GM10266 (cell line): ENCODE data around the gene KCNAB1.

Experiments
- DNase-seq: peaks from one replicate; pipeline ENCODE4 v3.0.0; 2012; ENCODE audit errors: extremely low spot score
- TF ChIP-seq, protein P1 (sequence below): IDR thresholded peaks from 2 replicates; pipeline ENCODE4 v1.5.1; 2012; ENCODE audit warnings: mild to moderate bottlenecking, low read depth; ENCODE audit not compliant: control insufficient read depth, insufficient read depth; ENCODE audit errors: missing control alignments

The KCNAB1 gene

DNA sequence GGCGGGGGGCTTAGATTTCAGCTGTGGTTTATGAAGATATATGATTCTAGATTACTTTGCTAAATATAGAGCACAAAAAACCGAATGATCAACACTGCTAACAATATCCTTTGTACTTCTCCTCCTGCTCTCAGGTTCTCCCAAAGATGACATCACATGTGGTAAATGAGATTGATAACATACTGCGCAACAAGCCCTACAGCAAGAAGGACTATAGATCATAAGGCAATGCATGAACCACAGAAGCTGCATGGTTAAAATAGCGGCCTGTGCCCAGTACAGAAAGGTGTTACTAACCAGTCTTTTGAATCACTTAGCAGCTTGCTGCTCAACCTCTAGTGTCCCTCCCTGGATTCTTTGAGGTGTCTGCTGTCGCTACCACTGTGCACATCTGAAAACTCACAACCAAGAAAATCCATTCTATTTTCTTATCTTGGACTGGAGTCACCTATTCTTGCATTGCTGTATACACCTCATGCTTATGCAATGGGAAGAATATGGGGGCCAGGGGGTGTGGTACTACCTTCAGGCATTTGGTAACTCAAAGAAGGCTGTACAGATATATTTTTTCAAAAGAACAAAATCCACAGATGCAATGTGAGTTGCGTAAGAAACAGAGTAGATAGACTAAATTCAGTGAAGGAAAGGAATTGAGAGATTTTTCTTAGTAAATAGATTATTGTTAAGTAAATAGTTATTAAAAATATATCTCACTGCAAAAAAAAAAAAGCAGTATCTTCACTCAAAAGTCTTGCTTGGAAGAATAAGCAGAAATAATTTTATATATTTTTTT, 416.3 kb downstream of the KCNAB1 start:
- DNase-seq: no peak
- TF ChIP-seq, protein P1, sequence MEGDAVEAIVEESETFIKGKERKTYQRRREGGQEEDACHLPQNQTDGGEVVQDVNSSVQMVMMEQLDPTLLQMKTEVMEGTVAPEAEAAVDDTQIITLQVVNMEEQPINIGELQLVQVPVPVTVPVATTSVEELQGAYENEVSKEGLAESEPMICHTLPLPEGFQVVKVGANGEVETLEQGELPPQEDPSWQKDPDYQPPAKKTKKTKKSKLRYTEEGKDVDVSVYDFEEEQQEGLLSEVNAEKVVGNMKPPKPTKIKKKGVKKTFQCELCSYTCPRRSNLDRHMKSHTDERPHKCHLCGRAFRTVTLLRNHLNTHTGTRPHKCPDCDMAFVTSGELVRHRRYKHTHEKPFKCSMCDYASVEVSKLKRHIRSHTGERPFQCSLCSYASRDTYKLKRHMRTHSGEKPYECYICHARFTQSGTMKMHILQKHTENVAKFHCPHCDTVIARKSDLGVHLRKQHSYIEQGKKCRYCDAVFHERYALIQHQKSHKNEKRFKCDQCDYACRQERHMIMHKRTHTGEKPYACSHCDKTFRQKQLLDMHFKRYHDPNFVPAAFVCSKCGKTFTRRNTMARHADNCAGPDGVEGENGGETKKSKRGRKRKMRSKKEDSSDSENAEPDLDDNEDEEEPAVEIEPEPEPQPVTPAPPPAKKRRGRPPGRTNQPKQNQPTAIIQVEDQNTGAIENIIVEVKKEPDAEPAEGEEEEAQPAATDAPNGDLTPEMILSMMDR: no peak

DNA sequence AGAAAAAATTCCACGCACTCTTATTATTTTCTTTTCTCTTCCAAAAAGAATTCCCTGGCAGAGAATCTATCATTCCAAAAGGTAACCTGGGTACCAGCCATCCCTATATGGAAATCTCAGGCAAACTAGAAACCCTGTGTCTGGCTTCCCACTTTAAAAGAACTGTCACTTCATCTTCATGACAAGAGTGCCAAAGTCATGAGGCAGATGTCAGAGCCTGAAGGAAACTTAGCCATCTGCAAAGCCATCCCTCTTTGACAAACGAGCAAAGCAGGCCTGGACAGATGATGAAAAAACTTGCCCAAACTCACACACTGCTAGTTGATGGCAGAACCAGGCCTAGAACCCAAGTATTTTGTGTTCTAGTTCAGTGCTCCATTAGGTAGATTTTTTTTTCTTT, 418.7 kb downstream of the KCNAB1 start:
- TF ChIP-seq, protein P1: no peak
- DNase-seq: no peak

DNA sequence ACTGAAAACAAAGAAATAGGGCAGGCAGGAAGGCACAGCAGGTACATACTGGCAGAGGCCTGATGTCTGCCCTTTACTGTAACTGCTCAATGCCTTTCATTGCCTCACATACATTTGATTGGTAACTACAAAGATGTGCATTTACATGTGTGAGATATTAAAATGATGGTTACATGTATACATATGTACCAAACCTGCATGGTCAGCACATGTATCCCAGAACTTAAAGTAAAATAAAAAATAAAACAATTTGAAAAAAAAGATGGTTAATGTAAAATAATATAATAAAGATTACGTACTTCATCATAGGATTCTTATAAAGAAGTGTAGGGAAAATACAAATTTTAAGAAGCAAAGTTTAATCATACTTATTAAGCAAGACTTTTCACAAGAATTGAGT, 419.4 kb downstream of the KCNAB1 start:
- no peak for DNase-seq
- TF ChIP-seq, protein P1: no peak

DNA sequence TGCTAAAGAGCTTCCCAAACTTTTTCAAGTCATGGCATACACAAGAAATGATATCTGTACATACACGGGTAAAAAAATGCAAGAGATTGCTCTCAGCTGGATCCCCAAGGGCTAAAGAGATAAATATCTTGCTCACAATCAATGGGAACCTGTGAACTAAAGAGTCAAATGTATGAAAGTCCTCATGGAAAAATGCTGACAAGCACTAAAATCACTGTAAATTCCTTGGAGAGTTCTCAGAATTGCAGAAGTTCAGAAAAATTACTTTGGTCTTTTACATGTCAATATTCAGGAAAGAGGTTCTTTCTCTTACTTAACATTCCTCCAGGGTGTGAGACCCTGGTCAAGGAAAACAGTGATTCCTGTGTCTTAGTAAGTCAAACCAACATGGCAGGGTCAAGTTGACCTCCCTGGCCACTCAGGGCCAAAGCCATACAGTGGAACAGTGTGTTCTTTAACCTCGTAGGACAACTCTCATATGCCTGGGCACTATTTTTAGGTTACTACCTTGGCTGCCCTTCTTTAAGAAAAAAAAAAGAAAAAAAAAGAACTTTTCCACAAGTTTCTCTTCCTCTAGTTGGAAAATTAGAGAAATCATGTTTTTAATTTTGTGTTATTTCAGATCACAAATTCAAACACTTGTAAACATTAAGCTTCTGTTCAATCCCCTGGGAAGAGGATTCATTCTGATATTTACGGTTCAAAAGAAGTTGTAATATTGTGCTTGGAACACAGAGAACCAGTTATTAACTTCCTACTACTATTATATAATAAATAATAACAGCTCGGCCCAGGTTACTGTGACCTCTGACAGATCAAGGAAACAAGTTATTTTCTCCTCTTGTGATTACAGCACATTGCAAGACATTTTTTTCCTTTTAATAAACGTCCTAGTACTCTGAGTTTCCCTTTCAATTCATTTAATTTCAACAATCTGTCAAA, 422.0 kb downstream of the KCNAB1 start:
- TF ChIP-seq, protein P1: no peak
- no peak for DNase-seq

DNA sequence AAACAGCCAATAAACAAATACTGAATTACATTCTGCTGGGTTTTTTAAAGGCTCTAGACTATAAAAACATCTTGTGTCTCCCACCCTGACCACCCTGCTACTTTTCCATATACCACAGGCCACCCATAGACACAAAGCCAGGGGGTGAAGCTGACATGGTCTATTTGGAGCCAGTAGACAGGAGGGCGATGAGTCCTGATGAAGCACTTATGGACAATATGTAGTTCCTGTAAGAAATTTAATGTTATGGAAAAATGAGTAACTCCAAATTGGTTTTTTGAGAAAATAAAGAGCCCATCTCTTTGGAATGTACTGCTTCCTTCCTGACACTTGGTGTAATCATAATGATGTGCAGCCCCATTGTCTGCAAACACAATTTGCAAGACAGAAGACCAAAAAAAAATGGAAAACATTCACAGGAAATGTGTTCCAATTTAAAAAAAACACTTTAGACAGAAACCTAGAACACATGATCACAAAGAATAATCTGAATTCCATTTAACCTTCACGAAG, 422.7 kb downstream of the KCNAB1 start:
- no peak for DNase-seq
- TF ChIP-seq, protein P1: no peak

DNA sequence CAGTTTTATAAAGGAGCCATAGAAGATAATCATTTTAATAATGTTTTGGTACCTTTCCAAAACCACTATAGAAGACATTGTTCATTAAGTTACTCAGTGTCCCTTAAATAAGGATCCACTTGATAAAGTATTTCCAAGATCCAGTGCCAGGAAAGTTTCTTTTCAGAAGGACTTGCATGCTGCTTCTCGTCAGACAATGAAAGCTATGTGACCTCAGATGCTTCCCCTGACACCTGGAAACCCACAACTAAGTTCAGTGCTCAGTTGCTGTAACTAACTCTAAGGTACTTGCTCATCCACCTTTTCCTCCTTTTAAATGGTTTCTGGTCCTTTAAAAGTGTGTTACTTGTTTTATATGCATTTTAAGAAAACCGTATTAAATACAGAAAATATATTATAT, 427.3 kb downstream of the KCNAB1 start:
- no peak for DNase-seq
- TF ChIP-seq, protein P1: no peak

DNA sequence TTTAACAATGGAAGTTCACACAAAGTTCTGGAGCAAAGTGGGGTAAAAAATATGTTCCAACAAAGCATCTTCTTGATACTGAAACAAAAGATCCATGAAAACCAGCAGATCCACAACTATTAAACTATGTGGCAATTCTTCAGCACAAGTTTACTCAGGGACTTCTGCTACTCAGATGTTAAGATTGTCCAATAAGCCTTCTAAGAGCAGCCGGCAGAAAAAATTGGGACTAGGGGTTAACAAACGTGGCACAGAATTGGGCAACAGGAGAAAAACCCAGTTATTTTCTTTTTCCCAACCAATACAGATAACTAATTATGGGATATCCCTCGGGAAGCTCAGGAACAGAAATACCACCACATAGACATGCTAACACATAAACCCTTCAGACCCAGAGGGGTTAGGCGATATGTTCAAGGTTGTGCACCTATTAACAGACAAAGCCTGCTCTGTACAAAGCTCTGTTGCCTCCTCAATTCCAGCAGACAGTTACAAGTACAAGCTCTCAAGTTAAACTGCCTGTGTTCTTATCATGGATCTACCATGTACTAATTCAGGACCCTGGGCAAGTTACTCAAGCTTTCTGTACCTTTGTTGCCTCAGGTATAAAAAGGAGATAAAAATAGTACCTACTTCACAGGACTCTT, 427.8 kb downstream of the KCNAB1 start:
- no peak for DNase-seq
- TF ChIP-seq, protein P1: no peak
